Measurements from ENCODE around the gene PAPLN.
"Not testable (repeated sequence)": the region's sequence is repeated elsewhere in the genome, so short reads cannot be mapped to it uniquely, and the experiment has no call there.

The PAPLN gene

GRCh38 chr14:73237219-73237785 lies at the start of gene PAPLN:
Gene PAPLN (plus strand): TSS chr14:73237506. CDS start chr14:73239779, 2,273 bp downstream.
- DNase-seq: peak in 1 of 2 experiments; percentile 48

GRCh38 chr14:73188501-73188911 lies 48.8 kb upstream of the PAPLN start:
- DNase-seq: no peak

GRCh38 chr14:73189651-73190050 lies 47.7 kb upstream of the PAPLN start:
- DNase-seq: no peak

GRCh38 chr14:73191441-73191840 lies 45.9 kb upstream of the PAPLN start:
- DNase-seq: no peak

GRCh38 chr14:73194306-73194705 lies 43.0 kb upstream of the PAPLN start:
- DNase-seq: not testable (repeated sequence)

- DNase-seq: no peak
These were observed 39.1 kb upstream of the PAPLN start for GRCh38 chr14:73198253-73198652.

GRCh38 chr14:73203527-73203926 lies 33.8 kb upstream of the PAPLN start:
- no peak for DNase-seq

GRCh38 chr14:73207615-73208014 lies 29.7 kb upstream of the PAPLN start:
- no peak for DNase-seq

- no peak for DNase-seq
These were observed 28.9 kb upstream of the PAPLN start for GRCh38 chr14:73208390-73208789.

- DNase-seq: no peak
These were observed 28.5 kb upstream of the PAPLN start for GRCh38 chr14:73208846-73209245.

- no peak for DNase-seq
These were observed 27.4 kb upstream of the PAPLN start for GRCh38 chr14:73209953-73210352.

GRCh38 chr14:73211251-73212040 lies 25.9 kb upstream of the PAPLN start:
- DNase-seq: no peak

- DNase-seq: no peak
These were observed 21.3 kb upstream of the PAPLN start for GRCh38 chr14:73216030-73216429.

- DNase-seq: no peak
These were observed 19.9 kb upstream of the PAPLN start for GRCh38 chr14:73217411-73217810.

- no peak for DNase-seq
These were observed 17.2 kb upstream of the PAPLN start for GRCh38 chr14:73220061-73220460.

- no peak for DNase-seq
These were observed 16.7 kb upstream of the PAPLN start for GRCh38 chr14:73220634-73221033.

- no peak for DNase-seq
These were observed 15.4 kb upstream of the PAPLN start for GRCh38 chr14:73221945-73222344.

- DNase-seq: no peak
These were observed 14.3 kb upstream of the PAPLN start for GRCh38 chr14:73223049-73223448.

GRCh38 chr14:73225496-73225895 lies 11.8 kb upstream of the PAPLN start:
- no peak for DNase-seq

- DNase-seq: peak in 1 of 2 experiments; percentile 32
These were observed 9.2 kb upstream of the PAPLN start for GRCh38 chr14:73227812-73228781.

- no peak for DNase-seq
These were observed 7.3 kb upstream of the PAPLN start for GRCh38 chr14:73230051-73230450.

GRCh38 chr14:73231981-73232851 lies 5.1 kb upstream of the PAPLN start:
- peak in 1 of 2 experiments; percentile 60 for DNase-seq

Data from NCI-H526 (cell line).